Epithelial cell of esophagus (primary cell): ENCODE data around the gene MS4A14.

Source experiments
- DNase-seq: peaks from one replicate; pipeline ENCODE4 v3.0.0; 2010; ENCODE audit warnings: low read depth
- H3K4me3 ChIP-seq: 2 replicates; pipeline ENCODE4 v1.5.1; 2011; ENCODE audit warnings: mild to moderate bottlenecking, low read length, control low read depth
- CTCF ChIP-seq: IDR thresholded peaks from 2 replicates; pipeline ENCODE4 v1.5.1; 2011; ENCODE audit warnings: low read depth, mild to moderate bottlenecking, low read length, control low read depth, inconsistent platforms; ENCODE audit not compliant: insufficient read depth; ENCODE audit errors: missing control alignments

MS4A14 gene

GRCh38 chr11:60420015-60420414 is 23.8 kb downstream of the MS4A14 start:
- H3K4me3 ChIP-seq, result no peak overlapping the region
- no peak for TF ChIP-seq CTCF
- DNase-seq, result no peak

- H3K4me3 ChIP-seq, result no peak overlapping the region
- no peak for TF ChIP-seq CTCF
- no peak for DNase-seq
These were observed 26.4 kb downstream of the MS4A14 start for GRCh38 chr11:60422609-60423008.

- TF ChIP-seq CTCF, result no peak
- no peak overlapping the region for H3K4me3 ChIP-seq
- DNase-seq, result peak; percentile 16
These were observed 32.3 kb downstream of the MS4A14 start for GRCh38 chr11:60428517-60428916.

GRCh38 chr11:60429272-60429671 is 33.0 kb downstream of the MS4A14 start, which contains the start of gene MS4A5:
Gene MS4A5 (plus strand): TSS chr11:60429572. CDS start chr11:60429675, 103 bp downstream.
- TF ChIP-seq CTCF, result no peak
- DNase-seq, result no peak
- no peak within 1 kb of the TSS for H3K4me3 ChIP-seq

- no peak overlapping the region for H3K4me3 ChIP-seq
- no peak for TF ChIP-seq CTCF
- DNase-seq, result no peak
These were observed 35.0 kb downstream of the MS4A14 start for GRCh38 chr11:60431251-60431650.

- DNase-seq, result no peak
- H3K4me3 ChIP-seq, result no peak overlapping the region
- TF ChIP-seq CTCF, result no peak
These were observed 37.1 kb downstream of the MS4A14 start for GRCh38 chr11:60433401-60433800.

GRCh38 chr11:60447070-60447469 is 50.8 kb downstream of the MS4A14 start:
- no peak for TF ChIP-seq CTCF
- no peak overlapping the region for H3K4me3 ChIP-seq
- DNase-seq, result no peak
